Smooth muscle cell (in vitro differentiated cells): ENCODE measurements around the gene MAP3K7CL. TPM values are rescaled to one million over a fixed set of nuclear protein-coding genes. Genes with fewer than 3 reads are reported as not detected.

Source experiments
- DNase-seq: peaks from one replicate; lab custom pipeline; 2025; ENCODE audit not compliant: unreplicated experiment; lab: John Stamatoyannopoulos, UW
- H2AFZ ChIP-seq: fragments of 200-600 bp; sonication (generic); 2 replicates; pipeline ENCODE4 v1.6.0; 2016; ENCODE audit warnings: antibody characterized with exemption, low read depth, mild to moderate bottlenecking
- H3F3A ChIP-seq: fragments of 200-600 bp; sonication (generic); 2 replicates; pipeline ENCODE4 v1.6.0; 2017; ENCODE audit warnings: antibody characterized with exemption, low read depth
- H3K27ac ChIP-seq: fragments of 200-600 bp; sonication (generic); 2 replicates; pipeline ENCODE4 v1.5.1; 2016; ENCODE audit warnings: low read depth, mild to moderate bottlenecking
- H3K27me3 ChIP-seq: fragments of 200-600 bp; sonication (generic); 2 replicates; pipeline ENCODE4 v1.6.1; 2016; ENCODE audit warnings: low read depth, mild to moderate bottlenecking
- H3K36me3 ChIP-seq: fragments of 200-600 bp; sonication (generic); 2 replicates; pipeline ENCODE4 v1.5.1; 2016; ENCODE audit warnings: low read depth
- H3K4me1 ChIP-seq: fragments of 200-600 bp; sonication (generic); 2 replicates; pipeline ENCODE4 v1.5.1; 2016; ENCODE audit warnings: low read depth
- H3K4me2 ChIP-seq: fragments of 200-600 bp; sonication (generic); 2 replicates; pipeline ENCODE4 v1.6.0; 2016; ENCODE audit warnings: mild to moderate bottlenecking
- H3K4me3 ChIP-seq: fragments of 200-600 bp; sonication (generic); 2 replicates; pipeline ENCODE4 v1.5.1; 2016; ENCODE audit warnings: mild to moderate bottlenecking
- H3K79me2 ChIP-seq: fragments of 200-600 bp; sonication (generic); 2 replicates; pipeline ENCODE4 v1.6.0; 2016; ENCODE audit warnings: low read depth, mild to moderate bottlenecking
- H3K9ac ChIP-seq: fragments of 200-600 bp; sonication (generic); 2 replicates; pipeline ENCODE4 v1.6.0; 2016; ENCODE audit warnings: low read depth
- H3K9me3 ChIP-seq: fragments of 200-600 bp; sonication (generic); replicated peaks from 2 replicates; pipeline ENCODE4 v1.5.1; 2016; ENCODE audit warnings: low read depth
- H4K20me1 ChIP-seq: fragments of 200-600 bp; sonication (generic); 2 replicates; pipeline ENCODE4 v1.6.0; 2016; ENCODE audit warnings: low read depth
- WGBS: methylation state at CpG from one replicate; pipeline ENCODE4 v1.1.7; 2016; ENCODE audit warnings: low lambda C conversion rate; 5-methylcytosine and 5-hydroxymethylcytosine counted together
- polyA plus RNA-seq: library from polyadenylated mRNA; unstranded; fragments of >200 nt; fragmentation: Nextera tagmentation; extraction: Ambion mirVana; gene quantifications from 2 replicates; pipeline ENCODE4 v1.2.1, GENCODE V29; 2016
- total RNA-seq: library from RNA; depleted of rRNA; stranded (reverse); fragments of >200 nt; gene quantifications from 2 replicates; pipeline ENCODE4 v1.2.3, GENCODE V29; 2014
- TF ChIP-seq, protein P1 (sequence below): fragments of 200-600 bp; sonication (generic); IDR thresholded peaks from 2 replicates; pipeline ENCODE4 v1.5.1; 2017; ENCODE audit warnings: borderline replicate concordance, mild to moderate bottlenecking, antibody characterized with exemption; ENCODE audit not compliant: insufficient read depth, poor library complexity, severe bottlenecking

The MAP3K7CL gene
- total and polyA plus RNA-seq, 2 experiments from 2014 or later = 1.3 to 3.7 TPM

DNA sequence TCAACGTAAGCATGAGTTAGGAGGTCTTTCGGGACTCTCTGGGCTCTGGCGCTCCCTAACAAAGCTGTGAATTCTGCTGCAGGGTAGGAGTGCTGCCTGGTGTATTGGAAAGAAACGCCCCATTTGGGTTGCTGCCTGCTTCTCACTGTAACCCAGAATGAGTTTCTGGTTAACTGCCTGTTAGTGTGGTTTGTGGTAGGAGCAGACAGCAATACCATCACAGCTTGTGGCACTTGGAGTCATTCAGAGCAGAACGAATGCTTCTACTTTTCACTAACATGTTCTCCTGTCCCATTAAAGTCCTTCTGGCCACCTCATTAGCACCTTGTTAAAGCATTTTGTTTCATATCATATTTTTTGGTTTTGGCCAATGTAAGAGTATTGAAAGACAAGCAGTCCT lies 18.1 kb downstream of the MAP3K7CL start:
- H3K4me2 ChIP-seq = no peak overlapping the region
- H4K20me1 ChIP-seq = no peaks in the 10 kb centered on the region
- H3F3A ChIP-seq = peaks cover 31% of the 10 kb centered on the region
- TF ChIP-seq, protein P1, sequence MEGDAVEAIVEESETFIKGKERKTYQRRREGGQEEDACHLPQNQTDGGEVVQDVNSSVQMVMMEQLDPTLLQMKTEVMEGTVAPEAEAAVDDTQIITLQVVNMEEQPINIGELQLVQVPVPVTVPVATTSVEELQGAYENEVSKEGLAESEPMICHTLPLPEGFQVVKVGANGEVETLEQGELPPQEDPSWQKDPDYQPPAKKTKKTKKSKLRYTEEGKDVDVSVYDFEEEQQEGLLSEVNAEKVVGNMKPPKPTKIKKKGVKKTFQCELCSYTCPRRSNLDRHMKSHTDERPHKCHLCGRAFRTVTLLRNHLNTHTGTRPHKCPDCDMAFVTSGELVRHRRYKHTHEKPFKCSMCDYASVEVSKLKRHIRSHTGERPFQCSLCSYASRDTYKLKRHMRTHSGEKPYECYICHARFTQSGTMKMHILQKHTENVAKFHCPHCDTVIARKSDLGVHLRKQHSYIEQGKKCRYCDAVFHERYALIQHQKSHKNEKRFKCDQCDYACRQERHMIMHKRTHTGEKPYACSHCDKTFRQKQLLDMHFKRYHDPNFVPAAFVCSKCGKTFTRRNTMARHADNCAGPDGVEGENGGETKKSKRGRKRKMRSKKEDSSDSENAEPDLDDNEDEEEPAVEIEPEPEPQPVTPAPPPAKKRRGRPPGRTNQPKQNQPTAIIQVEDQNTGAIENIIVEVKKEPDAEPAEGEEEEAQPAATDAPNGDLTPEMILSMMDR = no peak
- H3K27me3 ChIP-seq = no peaks in the 10 kb centered on the region
- no peak overlapping the region for H3K9ac ChIP-seq
- DNase-seq = no peak
- H3K4me1 ChIP-seq = peaks cover 10% of the 10 kb centered on the region
- no peak overlapping the region for H3K4me3 ChIP-seq
- no peak overlapping the region for H3K27ac ChIP-seq
- 84% methylated on average over 5 of the region's 5 CpGs for WGBS
- H2AFZ ChIP-seq = no peak overlapping the region
- no peaks in the 10 kb centered on the region for H3K36me3 ChIP-seq
- H3K79me2 ChIP-seq = no peaks in the 10 kb centered on the region
- H3K9me3 ChIP-seq = no peaks in the 10 kb centered on the region

DNA sequence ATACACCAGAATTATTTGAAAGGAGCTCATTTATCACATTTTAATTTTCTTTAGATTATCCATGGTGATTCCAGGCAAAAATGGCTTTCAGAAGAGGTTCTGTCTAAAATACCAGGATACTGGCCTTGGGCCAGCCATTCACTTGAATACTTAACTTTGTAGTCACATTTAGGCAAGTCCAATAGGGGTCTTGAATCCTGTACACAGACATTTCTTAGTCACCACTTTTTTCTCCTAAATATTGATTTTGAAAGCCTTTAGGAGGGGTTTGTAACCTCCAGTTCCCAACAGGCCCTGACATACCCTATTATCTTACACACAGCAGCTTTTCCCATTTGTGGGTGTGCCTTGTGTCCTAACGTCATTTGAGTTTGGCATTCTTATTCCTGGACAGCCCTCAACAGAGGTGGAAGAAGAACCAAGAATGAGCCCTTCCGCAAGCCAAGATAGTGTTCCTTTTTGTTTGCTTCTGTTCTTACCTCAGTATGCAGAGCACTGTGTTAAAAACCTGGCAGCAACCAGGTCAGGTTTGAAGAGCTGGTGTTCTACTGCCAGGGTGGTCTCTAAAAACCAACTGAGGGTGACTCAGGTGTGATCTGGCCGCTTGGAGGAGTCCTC lies 19.5 kb downstream of the MAP3K7CL start:
- Histone ChIP-seq H2AFZ (no peak overlapping the region), H3K9ac (no peak overlapping the region), H3K27me3 (no peaks in the 10 kb centered on the region), H3K4me3 (no peak overlapping the region), H4K20me1 (no peaks in the 10 kb centered on the region), H3K4me1 (peaks cover 5% of the 10 kb centered on the region), H3K4me2 (no peak overlapping the region), H3K27ac (no peak overlapping the region), H3K9me3 (no peaks in the 10 kb centered on the region), H3F3A (peaks cover 20% of the 10 kb centered on the region), H3K79me2 (no peaks in the 10 kb centered on the region), H3K36me3 (no peaks in the 10 kb centered on the region)
- DNase-seq = no peak
- 84% methylated on average over 3 of the region's 3 CpGs for WGBS
- TF ChIP-seq, protein P1 = no peak

DNA sequence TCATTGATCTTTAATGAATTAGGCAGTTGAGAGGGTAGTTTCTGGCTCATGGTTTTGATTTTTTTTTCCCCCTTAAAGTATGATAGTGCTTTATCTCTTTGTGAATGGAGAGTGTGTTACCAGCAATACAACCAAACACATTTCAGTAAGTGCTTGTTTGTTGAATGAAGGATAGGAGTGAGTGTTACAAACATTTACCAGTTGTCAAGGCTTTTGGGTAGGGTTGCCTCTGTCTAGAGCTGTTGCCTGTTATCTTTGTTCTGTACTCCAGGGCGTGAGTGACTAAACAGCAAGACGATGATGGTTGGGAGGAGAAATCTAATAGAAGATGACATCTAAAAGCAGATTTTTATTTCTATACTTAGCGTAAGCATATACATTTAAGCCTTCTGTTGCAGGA lies 21.5 kb downstream of the MAP3K7CL start:
- 19% methylated on average over 3 of the region's 3 CpGs for WGBS
- Histone ChIP-seq H4K20me1 (no peaks in the 10 kb centered on the region), H3K36me3 (no peaks in the 10 kb centered on the region), H3K9ac (no peak overlapping the region), H2AFZ (peak overlapping the region; percentile 49), H3K9me3 (no peaks in the 10 kb centered on the region), H3K4me2 (peak overlapping the region; percentile 15), H3K4me1 (no peaks in the 10 kb centered on the region), H3F3A (no peaks in the 10 kb centered on the region), H3K27ac (peak overlapping the region; percentile 66), H3K79me2 (no peaks in the 10 kb centered on the region), H3K4me3 (no peak overlapping the region), H3K27me3 (no peaks in the 10 kb centered on the region)
- no peak for DNase-seq
- TF ChIP-seq, protein P1 = no peak

DNA sequence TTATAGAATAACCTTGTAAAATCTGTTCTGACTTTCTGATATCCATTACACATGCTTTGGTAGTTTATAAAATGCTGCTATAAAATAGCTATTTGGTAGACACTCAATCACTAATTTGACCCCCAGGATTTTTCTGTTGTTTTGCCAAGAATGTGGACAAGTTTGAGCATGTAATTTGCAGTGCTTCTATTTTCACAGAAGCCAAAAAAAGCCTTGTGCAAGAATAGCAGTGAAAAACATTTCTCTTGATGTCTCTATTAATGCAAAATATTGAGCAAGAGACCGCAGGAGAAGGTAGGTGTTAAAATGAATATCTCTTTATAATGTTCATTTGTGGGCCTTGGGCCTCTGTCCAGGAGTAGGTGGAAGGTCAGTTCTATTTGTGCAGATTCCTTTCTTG lies 22.5 kb downstream of the MAP3K7CL start:
- H3K4me1 ChIP-seq = no peaks in the 10 kb centered on the region
- WGBS = 82% methylated on average over 1 of the region's 1 CpG
- no peak for DNase-seq
- no peak overlapping the region for H3K4me2 ChIP-seq
- TF ChIP-seq, protein P1 = no peak
- no peaks in the 10 kb centered on the region for H3F3A ChIP-seq
- H3K36me3 ChIP-seq = no peaks in the 10 kb centered on the region
- H2AFZ ChIP-seq = peak overlapping the region; percentile 49
- no peaks in the 10 kb centered on the region for H3K27me3 ChIP-seq
- H3K9ac ChIP-seq = no peak overlapping the region
- no peaks in the 10 kb centered on the region for H3K9me3 ChIP-seq
- H4K20me1 ChIP-seq = no peaks in the 10 kb centered on the region
- H3K4me3 ChIP-seq = no peak overlapping the region
- no peaks in the 10 kb centered on the region for H3K79me2 ChIP-seq
- H3K27ac ChIP-seq = peak overlapping the region; percentile 66
